ENCODE results near the gene TMEM30A. TPM values are rescaled to one million over a fixed set of nuclear protein-coding genes. Genes with fewer than 3 reads are reported as not detected.
A peak's percentile ranks its signal among the peaks of the same experiment; 100 is the strongest.

TMEM30A gene
- total RNA-seq, 2 donors from 2014 or later: 56.2 to 63.9 TPM

- Mint-ChIP-seq H3K4me1 (ENCODE audit: low read depth) (peaks cover 21% of the 10 kb centered on the region), H3K9me3 (no peaks in the 10 kb centered on the region), H3K4me3 (no peak overlapping the region), H3K27ac (peak overlapping the region; percentile 59), H3K27me3 (ENCODE audit: low read depth) (no peaks in the 10 kb centered on the region), H3K36me3 (ENCODE audit: insufficient read depth in 2 of 2) (peaks cover 0 to 5% of the 10 kb centered on the region in 2 donors)
- DNase-seq (no peak), ATAC-seq (replicated peaks in 1 of 2) (no peak)
These were observed 2.4 kb upstream of the TMEM30A start for GRCh38 chr6:75286955-75287354.

GRCh38 chr6:75285283-75285639 is 669 bp upstream of the TMEM30A start:
- Mint-ChIP-seq H3K36me3 (ENCODE audit: insufficient read depth in 2 of 2) (peaks cover 0 to 2% of the 10 kb centered on the region in 2 donors), H3K4me3 (no peak overlapping the region), H3K27me3 (ENCODE audit: low read depth) (no peaks in the 10 kb centered on the region), H3K27ac (no peak overlapping the region), H3K4me1 (ENCODE audit: low read depth) (peaks cover 32% of the 10 kb centered on the region), H3K9me3 (no peaks in the 10 kb centered on the region)
- no peak for DNase-seq
- no peak for ATAC-seq (replicated peaks in 1 of 2)

DNA sequence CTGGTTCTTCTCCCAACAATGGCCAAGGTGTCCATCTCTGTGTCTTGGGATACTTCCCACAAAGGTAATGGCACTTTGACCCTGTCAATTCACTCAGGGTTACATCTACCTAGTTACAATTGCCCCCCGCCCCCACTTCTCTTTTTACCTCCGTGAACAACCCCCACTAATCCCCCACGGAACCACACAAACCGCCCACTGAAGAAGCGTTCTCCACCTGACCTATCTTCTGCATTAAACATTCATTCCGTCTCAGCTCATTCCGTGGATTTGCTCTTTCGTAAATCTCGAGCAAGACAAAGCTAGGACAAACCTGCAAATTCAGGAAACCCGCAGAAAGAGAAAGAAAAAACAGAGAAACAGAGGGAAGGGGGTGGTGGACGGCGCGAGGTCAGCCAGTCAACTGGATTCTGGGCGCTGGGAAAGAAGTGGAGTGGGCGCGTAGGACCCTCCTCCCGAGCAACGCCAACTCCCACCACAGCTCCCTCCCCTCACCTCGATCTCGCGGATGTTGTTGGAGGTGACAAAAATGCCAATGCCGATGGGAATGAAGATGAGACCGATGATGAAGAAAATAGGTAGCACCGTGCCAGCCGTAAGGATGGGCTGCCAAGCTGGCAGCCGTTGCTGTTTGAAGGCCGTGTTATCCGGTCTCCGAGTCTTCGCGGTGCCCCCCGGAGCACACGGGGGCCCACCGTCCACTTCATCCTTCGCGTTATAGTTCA is 523 bp downstream of the TMEM30A start:
- H3K36me3 Mint-ChIP-seq (ENCODE audit: insufficient read depth in 2 of 2): peaks cover 0 to 2% of the 10 kb centered on the region in 2 donors
- H3K9me3 Mint-ChIP-seq: no peaks in the 10 kb centered on the region
- H3K27me3 Mint-ChIP-seq (ENCODE audit: low read depth): no peaks in the 10 kb centered on the region
- peak; percentile 22 to 33 for ATAC-seq (replicated peaks in 1 of 2)
- DNase-seq: peak; percentile 17 to 28
- H3K4me3 Mint-ChIP-seq: no peak overlapping the region
- H3K4me1 Mint-ChIP-seq (ENCODE audit: low read depth): peaks cover 35% of the 10 kb centered on the region
- no peak overlapping the region for H3K27ac Mint-ChIP-seq

GRCh38 chr6:75282706-75283105 is 1.9 kb downstream of the TMEM30A start:
- Mint-ChIP-seq H3K36me3 (ENCODE audit: insufficient read depth in 2 of 2) (peaks cover 0 to 2% of the 10 kb centered on the region in 2 donors), H3K27ac (peak overlapping the region; percentile 25), H3K27me3 (ENCODE audit: low read depth) (no peaks in the 10 kb centered on the region), H3K4me3 (no peak overlapping the region), H3K4me1 (ENCODE audit: low read depth) (peaks cover 46% of the 10 kb centered on the region), H3K9me3 (no peaks in the 10 kb centered on the region)
- DNase-seq (no peak), ATAC-seq (replicated peaks in 1 of 2) (no peak)

- Mint-ChIP-seq H3K4me1 (ENCODE audit: low read depth) (peaks cover 51% of the 10 kb centered on the region), H3K27me3 (ENCODE audit: low read depth) (no peaks in the 10 kb centered on the region), H3K9me3 (no peaks in the 10 kb centered on the region), H3K36me3 (ENCODE audit: insufficient read depth in 2 of 2) (peaks cover 2 to 5% of the 10 kb centered on the region in 2 donors), H3K27ac (peak overlapping the region; percentile 86), H3K4me3 (peak overlapping the region; percentile 79 to 90)
- ATAC-seq (replicated peaks in 1 of 2) (no peak), DNase-seq (no peak)
These were observed 2.9 kb downstream of the TMEM30A start for GRCh38 chr6:75281653-75282052.

GRCh38 chr6:75280131-75280855 is 4.3 kb downstream of the TMEM30A start:
- no peaks in the 10 kb centered on the region for H3K27me3 Mint-ChIP-seq (ENCODE audit: low read depth)
- DNase-seq (no peak), ATAC-seq (replicated peaks in 1 of 2) (no peak)
- H3K36me3 Mint-ChIP-seq (ENCODE audit: insufficient read depth in 2 of 2): peaks cover 6 to 7% of the 10 kb centered on the region in 2 donors
- H3K9me3 Mint-ChIP-seq: no peaks in the 10 kb centered on the region
- H3K4me3 Mint-ChIP-seq: peak overlapping the region; percentile 31 to 64
- H3K27ac Mint-ChIP-seq: peak overlapping the region; percentile 9
- H3K4me1 Mint-ChIP-seq (ENCODE audit: low read depth): peaks cover 64% of the 10 kb centered on the region

- ATAC-seq (replicated peaks in 1 of 2) (no peak), DNase-seq (no peak)
- H3K9me3 Mint-ChIP-seq: peaks cover 0 to 3% of the 10 kb centered on the region in 2 donors
- H3K27me3 Mint-ChIP-seq (ENCODE audit: low read depth): no peaks in the 10 kb centered on the region
- H3K4me1 Mint-ChIP-seq (ENCODE audit: low read depth): peaks cover 73% of the 10 kb centered on the region
- peak overlapping the region; percentile 51 to 54 for H3K4me3 Mint-ChIP-seq
- H3K27ac Mint-ChIP-seq: peak overlapping the region; percentile 91
- peaks cover 10 to 11% of the 10 kb centered on the region in 2 donors for H3K36me3 Mint-ChIP-seq (ENCODE audit: insufficient read depth in 2 of 2)
These were observed 5.2 kb downstream of the TMEM30A start for GRCh38 chr6:75279418-75279817.

GRCh38 chr6:75278474-75279077 is 6.0 kb downstream of the TMEM30A start:
- Mint-ChIP-seq H3K4me3 (peak overlapping the region; percentile 20 to 78), H3K36me3 (ENCODE audit: insufficient read depth in 2 of 2) (peaks cover 11 to 13% of the 10 kb centered on the region in 2 donors), H3K27ac (peak overlapping the region; percentile 85), H3K27me3 (ENCODE audit: low read depth) (no peaks in the 10 kb centered on the region), H3K9me3 (peaks cover 0 to 3% of the 10 kb centered on the region in 2 donors), H3K4me1 (ENCODE audit: low read depth) (peaks cover 82% of the 10 kb centered on the region)
- DNase-seq: no peak
- peak; percentile 55 to 74 for ATAC-seq (replicated peaks in 1 of 2)

GRCh38 chr6:75275067-75275466 is 9.5 kb downstream of the TMEM30A start:
- H3K27me3 Mint-ChIP-seq (ENCODE audit: low read depth): no peaks in the 10 kb centered on the region
- ATAC-seq (replicated peaks in 1 of 2) (peak; percentile 57 to 61), DNase-seq (no peak)
- peaks cover 0 to 3% of the 10 kb centered on the region in 2 donors for H3K9me3 Mint-ChIP-seq
- peaks cover 64% of the 10 kb centered on the region for H3K4me1 Mint-ChIP-seq (ENCODE audit: low read depth)
- H3K36me3 Mint-ChIP-seq (ENCODE audit: insufficient read depth in 2 of 2): peaks cover 14 to 32% of the 10 kb centered on the region in 2 donors
- peak overlapping the region; percentile 6 for H3K27ac Mint-ChIP-seq
- peak overlapping the region in 1 of 2 donors; percentile 5 for H3K4me3 Mint-ChIP-seq

GRCh38 chr6:75273009-75273408 is 11.6 kb downstream of the TMEM30A start:
- H3K27ac Mint-ChIP-seq: peak overlapping the region; percentile 45
- H3K4me3 Mint-ChIP-seq: no peak overlapping the region
- peaks cover 12 to 32% of the 10 kb centered on the region in 2 donors for H3K36me3 Mint-ChIP-seq (ENCODE audit: insufficient read depth in 2 of 2)
- H3K9me3 Mint-ChIP-seq: peaks cover 0 to 3% of the 10 kb centered on the region in 2 donors
- DNase-seq: no peak
- peaks cover 57% of the 10 kb centered on the region for H3K4me1 Mint-ChIP-seq (ENCODE audit: low read depth)
- no peaks in the 10 kb centered on the region for H3K27me3 Mint-ChIP-seq (ENCODE audit: low read depth)
- ATAC-seq (replicated peaks in 1 of 2): no peak

DNA sequence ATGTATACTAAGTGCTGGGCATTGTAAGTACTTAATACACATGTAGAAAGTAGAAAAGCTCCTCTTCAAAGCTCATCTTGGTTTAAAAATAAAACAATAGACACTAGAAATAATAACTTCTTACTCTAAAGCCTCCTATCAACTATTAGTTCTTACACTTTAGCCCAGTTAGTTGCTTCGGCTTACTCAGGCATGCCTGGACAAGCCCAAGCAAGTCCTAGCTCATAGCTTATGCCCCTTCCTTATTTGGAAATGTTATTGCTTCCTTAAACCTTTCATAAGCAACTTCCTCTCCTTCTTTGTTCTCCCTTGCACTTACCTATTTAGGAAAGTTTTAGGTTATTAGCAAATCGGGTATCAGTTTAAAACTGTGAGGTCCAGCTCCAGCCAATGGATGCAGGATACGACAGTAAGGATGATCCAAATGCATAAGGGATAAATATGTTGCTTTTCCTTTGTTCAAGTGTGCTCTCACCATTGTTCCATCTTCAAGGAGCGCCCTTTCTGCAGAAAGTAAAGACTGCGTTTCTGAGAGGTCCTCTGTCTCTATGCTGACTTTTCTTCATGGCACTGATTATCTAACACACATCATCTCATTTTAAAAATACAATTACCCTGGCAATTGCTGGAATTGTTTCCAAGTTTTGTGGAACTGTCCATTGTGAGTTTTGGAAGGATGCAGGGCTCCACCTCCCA is 12.3 kb downstream of the TMEM30A start:
- Mint-ChIP-seq H3K9me3 (peaks cover 0 to 3% of the 10 kb centered on the region in 2 donors), H3K27me3 (ENCODE audit: low read depth) (no peaks in the 10 kb centered on the region), H3K27ac (peak overlapping the region; percentile 71), H3K36me3 (ENCODE audit: insufficient read depth in 2 of 2) (peaks cover 12 to 32% of the 10 kb centered on the region in 2 donors), H3K4me1 (ENCODE audit: low read depth) (peaks cover 59% of the 10 kb centered on the region), H3K4me3 (no peak overlapping the region)
- DNase-seq (peak in 1 of 2 donors; percentile 11), ATAC-seq (replicated peaks in 1 of 2) (no peak)

- H3K9me3 Mint-ChIP-seq: no peaks in the 10 kb centered on the region
- ATAC-seq (replicated peaks in 1 of 2) (peak in 1 of 2 donors; percentile 43), DNase-seq (no peak)
- peaks cover 30% of the 10 kb centered on the region for H3K4me1 Mint-ChIP-seq (ENCODE audit: low read depth)
- peaks cover 2 to 22% of the 10 kb centered on the region in 2 donors for H3K36me3 Mint-ChIP-seq (ENCODE audit: insufficient read depth in 2 of 2)
- H3K27ac Mint-ChIP-seq: peak overlapping the region; percentile 86
- H3K4me3 Mint-ChIP-seq: peak overlapping the region in 1 of 2 donors; percentile 46
- no peaks in the 10 kb centered on the region for H3K27me3 Mint-ChIP-seq (ENCODE audit: low read depth)
These were observed 15.6 kb downstream of the TMEM30A start for GRCh38 chr6:75268988-75269354.

All from activated T-cell treated with anti-CD3 and anti-CD28 coated beads, Interleukin-2, amount 50 U/mL, for 72 hours (primary cell).